ENCODE measurements around the gene MMAB. TPM values are rescaled to one million over a fixed set of nuclear protein-coding genes. Genes with fewer than 3 reads are reported as not detected.

Gene MMAB
- polyA plus RNA-seq, 3 donors = 31.4 to 52.3 (median 37.1) TPM

GRCh38 chr12:109552971-109553370 is 20.3 kb downstream of the MMAB start:
- H3K27ac ChIP-seq (ENCODE audit: low read depth, low read length) = no peak overlapping the region
- 60 to 69% (median 68%) methylated on average over 4 of the region's 4 CpGs for WGBS, 3 donors

- no peak overlapping the region for H3K27ac ChIP-seq (ENCODE audit: low read depth, low read length)
- WGBS, 3 donors = 83 to 93% (median 85%) methylated on average over 6 of the region's 6 CpGs
These were observed 22.2 kb downstream of the MMAB start for GRCh38 chr12:109551108-109551507.

- WGBS, 3 donors = 63 to 65% (median 65%) methylated on average over 12 of the region's 12 CpGs
- no peak overlapping the region for H3K27ac ChIP-seq (ENCODE audit: low read depth, low read length)
These were observed 23.0 kb downstream of the MMAB start for GRCh38 chr12:109550281-109550680.

GRCh38 chr12:109549613-109550270 is 23.6 kb downstream of the MMAB start:
- WGBS, 3 donors = 37 to 44% (median 40%) methylated on average over 15 of the region's 15 CpGs
- no peak overlapping the region for H3K27ac ChIP-seq (ENCODE audit: low read depth, low read length)

- no peak overlapping the region for H3K27ac ChIP-seq (ENCODE audit: low read depth, low read length)
- 71 to 79% (median 73%) methylated on average over 4 of the region's 4 CpGs for WGBS, 3 donors
These were observed 25.0 kb downstream of the MMAB start for GRCh38 chr12:109548258-109548657.

- no peak overlapping the region for H3K27ac ChIP-seq (ENCODE audit: low read depth, low read length)
- 88 to 89% (median 89%) methylated on average over 18 of the region's 18 CpGs for WGBS, 3 donors
These were observed 26.0 kb downstream of the MMAB start for GRCh38 chr12:109547286-109547685.

- 57 to 67% (median 65%) methylated on average over 5 of the region's 5 CpGs for WGBS, 3 donors
- no peak overlapping the region for H3K27ac ChIP-seq (ENCODE audit: low read depth, low read length)
These were observed 27.5 kb downstream of the MMAB start for GRCh38 chr12:109545826-109546225.

- H3K27ac ChIP-seq (ENCODE audit: low read depth, low read length) = no peak overlapping the region
- 35 to 56% (median 40%) methylated on average over 7 of the region's 7 CpGs for WGBS, 3 donors
These were observed 28.3 kb downstream of the MMAB start for GRCh38 chr12:109544955-109545531.

- WGBS, 3 donors = 86 to 93% (median 91%) methylated on average over 6 of the region's 6 CpGs
- no peak overlapping the region for H3K27ac ChIP-seq (ENCODE audit: low read depth, low read length)
These were observed 30.4 kb downstream of the MMAB start for GRCh38 chr12:109542876-109543275.

GRCh38 chr12:109542014-109542413 is 31.3 kb downstream of the MMAB start:
- 78 to 90% (median 81%) methylated on average over 2 of the region's 2 CpGs for WGBS, 3 donors
- H3K27ac ChIP-seq (ENCODE audit: low read depth, low read length) = no peak overlapping the region

- no peak overlapping the region for H3K27ac ChIP-seq (ENCODE audit: low read depth, low read length)
- WGBS, 3 donors = 40 to 82% (median 81%) methylated on average over 4 of the region's 4 CpGs
These were observed 31.9 kb downstream of the MMAB start for GRCh38 chr12:109541413-109541726.

- WGBS, 3 donors = 84 to 95% (median 93%) methylated on average over 16 of the region's 16 CpGs
- no peak overlapping the region for H3K27ac ChIP-seq (ENCODE audit: low read depth, low read length)
These were observed 32.5 kb downstream of the MMAB start for GRCh38 chr12:109540526-109541412.

- 71 to 89% (median 85%) methylated on average over 9 of the region's 9 CpGs for WGBS, 3 donors
- no peak overlapping the region for H3K27ac ChIP-seq (ENCODE audit: low read depth, low read length)
These were observed 33.8 kb downstream of the MMAB start for GRCh38 chr12:109539508-109539907.

- WGBS, 3 donors = 79 to 81% (median 80%) methylated on average over 16 of the region's 16 CpGs
- H3K27ac ChIP-seq (ENCODE audit: low read depth, low read length) = no peak overlapping the region
These were observed 35.0 kb downstream of the MMAB start for GRCh38 chr12:109538191-109538863.

GRCh38 chr12:109537136-109537535 is 36.2 kb downstream of the MMAB start:
- 91% methylated on average over 8 of the region's 8 CpGs for WGBS, 3 donors

GRCh38 chr12:109535863-109536250 is 37.4 kb downstream of the MMAB start:
- WGBS, 3 donors = 83 to 92% (median 86%) methylated on average over 5 of the region's 5 CpGs
- H3K27ac ChIP-seq (ENCODE audit: low read depth, low read length) = no peak overlapping the region

More at GRCh38 chr12:109537136-109537535, 36.2 kb downstream of the MMAB start:
- H3K27ac ChIP-seq (ENCODE audit: low read depth, low read length) = no peak overlapping the region

- 84 to 94% (median 92%) methylated on average over 25 of the region's 25 CpGs for WGBS, 3 donors
- no peak overlapping the region for H3K27ac ChIP-seq (ENCODE audit: low read depth, low read length)
These were observed 38.0 kb downstream of the MMAB start for GRCh38 chr12:109535231-109535862.

- H3K27ac ChIP-seq (ENCODE audit: low read depth, low read length) = no peak overlapping the region
- WGBS, 3 donors = 91 to 95% (median 93%) methylated on average over 15 of the region's 15 CpGs
These were observed 38.8 kb downstream of the MMAB start for GRCh38 chr12:109534456-109534855.

GRCh38 chr12:109533487-109533740 is 39.9 kb downstream of the MMAB start:
- 93 to 94% (median 94%) methylated on average over 8 of the region's 8 CpGs for WGBS, 3 donors

More at GRCh38 chr12:109533487-109533740, 39.9 kb downstream of the MMAB start:
- H3K27ac ChIP-seq (ENCODE audit: low read depth, low read length) = no peak overlapping the region

All from adipose tissue (tissue), 3 donors.